Measurements from ENCODE around the gene PPM1F.

DNA sequence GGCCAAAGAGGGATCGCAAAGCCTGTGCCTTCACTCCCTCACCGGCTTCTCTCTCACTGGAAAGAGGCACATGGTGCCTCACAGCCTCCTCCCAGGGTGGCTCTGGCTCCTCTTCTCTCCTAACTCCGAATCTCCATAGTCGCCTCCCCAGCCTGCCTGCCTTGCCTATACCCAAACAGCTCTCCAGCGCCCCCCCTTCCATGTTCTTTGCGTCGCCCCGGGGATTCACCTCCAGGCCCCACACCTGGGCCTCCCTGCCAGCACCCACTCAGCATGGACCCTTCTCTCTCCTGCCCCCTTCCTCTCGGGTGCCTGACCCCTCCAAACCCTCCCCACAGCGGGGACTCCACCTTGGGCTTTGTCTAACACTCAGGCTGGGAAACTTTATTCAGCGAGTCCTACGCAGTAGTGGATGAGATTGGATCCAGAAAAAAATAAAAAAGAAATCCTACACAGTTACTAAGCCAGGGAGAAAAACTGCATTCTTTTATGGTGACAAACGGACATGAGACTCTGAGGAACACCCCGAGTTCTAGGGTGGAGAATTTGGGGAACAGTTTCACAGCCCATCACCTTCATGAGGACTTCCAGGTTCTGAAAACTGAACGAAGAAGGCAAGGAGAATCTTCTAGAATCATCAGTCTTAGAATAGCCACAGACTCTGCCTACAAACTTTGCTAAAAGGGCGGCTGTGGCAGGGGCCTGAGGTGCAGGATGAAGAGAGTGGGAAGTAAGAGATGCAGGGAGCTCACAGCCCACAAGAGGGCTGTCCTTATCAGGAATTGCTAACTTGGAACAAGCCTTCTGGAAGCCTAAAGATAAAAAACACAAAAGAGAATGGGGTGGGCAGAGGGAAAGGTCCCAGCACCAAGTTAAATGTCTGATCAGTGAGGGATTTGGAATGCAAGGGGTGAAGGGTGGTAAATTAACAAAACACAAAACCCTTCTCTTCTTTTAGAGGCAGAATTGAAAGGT lies 5.3 kb downstream of the PPM1F start:
- TF ChIP-seq, protein P1, sequence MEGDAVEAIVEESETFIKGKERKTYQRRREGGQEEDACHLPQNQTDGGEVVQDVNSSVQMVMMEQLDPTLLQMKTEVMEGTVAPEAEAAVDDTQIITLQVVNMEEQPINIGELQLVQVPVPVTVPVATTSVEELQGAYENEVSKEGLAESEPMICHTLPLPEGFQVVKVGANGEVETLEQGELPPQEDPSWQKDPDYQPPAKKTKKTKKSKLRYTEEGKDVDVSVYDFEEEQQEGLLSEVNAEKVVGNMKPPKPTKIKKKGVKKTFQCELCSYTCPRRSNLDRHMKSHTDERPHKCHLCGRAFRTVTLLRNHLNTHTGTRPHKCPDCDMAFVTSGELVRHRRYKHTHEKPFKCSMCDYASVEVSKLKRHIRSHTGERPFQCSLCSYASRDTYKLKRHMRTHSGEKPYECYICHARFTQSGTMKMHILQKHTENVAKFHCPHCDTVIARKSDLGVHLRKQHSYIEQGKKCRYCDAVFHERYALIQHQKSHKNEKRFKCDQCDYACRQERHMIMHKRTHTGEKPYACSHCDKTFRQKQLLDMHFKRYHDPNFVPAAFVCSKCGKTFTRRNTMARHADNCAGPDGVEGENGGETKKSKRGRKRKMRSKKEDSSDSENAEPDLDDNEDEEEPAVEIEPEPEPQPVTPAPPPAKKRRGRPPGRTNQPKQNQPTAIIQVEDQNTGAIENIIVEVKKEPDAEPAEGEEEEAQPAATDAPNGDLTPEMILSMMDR (IDR thresholded peaks at IDR 0.05; ENCODE audit: insufficient read depth, low read length, poor library complexity, severe bottlenecking): no peak
- TF ChIP-seq EZH2phosphoT487 (conservative IDR thresholded peaks at IDR 0.05; ENCODE audit: low read length): no peak

All from SU-DHL-6 (cell line).